HCT116 (cell line): ENCODE measurements around the gene SPATA12. TPM values are rescaled to one million over a fixed set of nuclear protein-coding genes. Genes with fewer than 3 reads are reported as not detected.

Source experiments
- ATAC-seq: fragments of 200-7000 bp; cut with Tn5 transposase; 2 replicates; pipeline ENCODE4 v1.9.1; 2020; ENCODE audit warnings: mild to moderate bottlenecking, moderate library complexity
- BruUV-seq: library from RNA; stranded (reverse); fragments of 400-500 nt; replicated peaks from 2 replicates; lab custom pipeline; 2021; lab: Mats Ljungman, UMichigan
- CTCF ChIA-PET: fragments of 300-600 bp; sonication (Branson Sonifier 250); formaldehyde crosslinking; loops from one replicate; lab custom pipeline; 2021; ENCODE audit warnings: antibody characterized with exemption; lab: Charles Lee
- POLR2A ChIA-PET: fragments of 300-600, 350-600 bp; sonication (Branson Sonifier 250); formaldehyde crosslinking; loops from one replicate; lab custom pipeline; 2021; ENCODE audit warnings: antibody characterized with exemption; lab: Charles Lee
- RAD21 ChIA-PET, 2 experiments: fragments of 300-600 bp; sonication (Branson Sonifier 250); formaldehyde crosslinking; loops; one replicate each; lab custom pipeline; 2023; ENCODE audit warnings: low total read pairs in 2 of 2; ENCODE audit not compliant: uncharacterized antibody in 2 of 2, unreplicated experiment in 2 of 2, low non-redundant PET in 1 of 2; lab: Charles Lee
- DNase-seq: peaks from one replicate; pipeline ENCODE4 v3.0.0-alpha.2; 2010; ENCODE audit warnings: low read depth, low spot score
- H2AFZ ChIP-seq: fragments of 200-600 bp; shearing (Covaris generic), sonication (generic); 2 replicates; pipeline ENCODE4 v1.6.1; 2017; ENCODE audit warnings: low read depth, mixed run types, mixed read lengths, antibody characterized with exemption, low read length; ENCODE audit not compliant: poor library complexity, severe bottlenecking
- H3K27ac ChIP-seq: 2 replicates; pipeline ENCODE4 v1.5.1; 2012; ENCODE audit warnings: low read depth, low read length
- H3K27me3 ChIP-seq: fragments of 200-600 bp; sonication (generic); 2 replicates; pipeline ENCODE4 v1.6.1; 2016; ENCODE audit warnings: mixed run types, low read length, mixed read lengths; ENCODE audit not compliant: insufficient read depth
- H3K36me3 ChIP-seq, 2 experiments: fragments of 200-500 bp in 1 of 2; fragments of 200-600 bp in 1 of 2; sonication (Bioruptor generic) in 1 of 2; sonication (generic) in 1 of 2; 2 replicates each; pipeline versions ENCODE4 v1.5.1 to v1.6.1; 2014 to 2016; ENCODE audit warnings: low read length in 2 of 2, inconsistent platforms in 1 of 2, mixed read lengths in 1 of 2, mixed run types in 1 of 2; ENCODE audit not compliant: insufficient read depth in 2 of 2, control insufficient read depth in 1 of 2
- H3K4me1 ChIP-seq, 2 experiments: fragments of 200-600 bp in 1 of 2; sonication (generic) in 1 of 2; 2 replicates each; pipeline versions ENCODE4 v1.5.1 to v1.6.1; 2012 to 2017; ENCODE audit warnings: low read length in 2 of 2, inconsistent platforms in 1 of 2, mild to moderate bottlenecking in 1 of 2, mixed read lengths in 1 of 2, mixed run types in 1 of 2, moderate library complexity in 1 of 2; ENCODE audit not compliant: insufficient read depth in 2 of 2, control insufficient read depth in 1 of 2
- H3K4me2 ChIP-seq: fragments of 200-600 bp; sonication (generic); 2 replicates; pipeline ENCODE4 v1.6.1; 2017; ENCODE audit warnings: mixed run types, low read length, mixed read lengths
- H3K4me3 ChIP-seq, 2 experiments: fragments of 200-600 bp in 1 of 2; sonication (generic) in 1 of 2; replicated peaks in 1 of 2; 2 replicates each; pipeline ENCODE4 v1.5.1; 2011 to 2016; ENCODE audit warnings: low read length in 2 of 2, control low read depth in 1 of 2, low read depth in 1 of 2, mild to moderate bottlenecking in 1 of 2, mixed read lengths in 1 of 2, mixed run types in 1 of 2
- H3K79me2 ChIP-seq: fragments of 200-600 bp; sonication (generic); 2 replicates; pipeline ENCODE4 v1.6.1; 2017; ENCODE audit warnings: mild to moderate bottlenecking, mixed run types, low read length, moderate library complexity, mixed read lengths; ENCODE audit not compliant: insufficient read depth
- H3K9ac ChIP-seq: fragments of 200-600 bp; sonication (generic); 2 replicates; pipeline ENCODE4 v1.6.1; 2016; ENCODE audit warnings: low read length, mixed read lengths
- H3K9me2 ChIP-seq: fragments of 200-600 bp; sonication (generic), shearing (Covaris generic); 2 replicates; pipeline ENCODE4 v1.6.1; 2017; ENCODE audit warnings: mixed run types, mild to moderate bottlenecking, moderate library complexity; ENCODE audit not compliant: insufficient read depth
- H3K9me3 ChIP-seq, 2 experiments: fragments of 200-500 bp in 1 of 2; fragments of 200-600 bp in 1 of 2; sonication (Bioruptor generic) in 1 of 2; sonication (generic) in 1 of 2; 2 replicates each; pipeline ENCODE4 v1.6.1; 2014 to 2017; ENCODE audit warnings: low read length in 2 of 2, mixed read lengths in 2 of 2, inconsistent platforms in 1 of 2, low read depth in 1 of 2, mild to moderate bottlenecking in 1 of 2, mixed run types in 1 of 2, moderate library complexity in 1 of 2; ENCODE audit not compliant: control insufficient read depth in 1 of 2, insufficient read depth in 1 of 2
- H4K20me1 ChIP-seq: fragments of 200-600 bp; sonication (generic), shearing (Covaris generic); 2 replicates; pipeline ENCODE4 v1.6.1; 2017; ENCODE audit warnings: mixed run types, mild to moderate bottlenecking, moderate library complexity; ENCODE audit not compliant: insufficient read depth
- ATF3 ChIP-seq: IDR thresholded peaks from 2 replicates; pipeline ENCODE4 v1.6.1; 2012
- CBX3 ChIP-seq: IDR thresholded peaks from 2 replicates; pipeline ENCODE4 v1.6.1; 2012; ENCODE audit warnings: low read depth
- CEBPB ChIP-seq: IDR thresholded peaks from 2 replicates; pipeline ENCODE4 v1.6.1; 2012; ENCODE audit warnings: low read depth
- EGR1 ChIP-seq: IDR thresholded peaks from 2 replicates; pipeline ENCODE4 v1.6.1; 2012; ENCODE audit warnings: low read depth
- ELF1 ChIP-seq: IDR thresholded peaks from 2 replicates; pipeline ENCODE4 v1.6.1; 2012; ENCODE audit warnings: low read depth, borderline replicate concordance
- EZH2phosphoT487 ChIP-seq: fragments of 200-600 bp; IDR thresholded peaks from 2 replicates; pipeline ENCODE4 v1.6.1; 2018; ENCODE audit warnings: antibody characterized with exemption, borderline replicate concordance
- FOSL1 ChIP-seq: IDR thresholded peaks from 2 replicates; pipeline ENCODE4 v1.6.1; 2012; ENCODE audit warnings: low read depth
- JUND ChIP-seq: IDR thresholded peaks from 2 replicates; pipeline ENCODE4 v1.6.1; 2012
- MAX ChIP-seq: IDR thresholded peaks from 2 replicates; pipeline ENCODE4 v1.6.1; 2012
- POLR2AphosphoS5 ChIP-seq: IDR thresholded peaks from 2 replicates; pipeline ENCODE4 v1.6.1; 2011; ENCODE audit warnings: mild to moderate bottlenecking, low read depth, low read length, moderate library complexity
- RAD21 ChIP-seq: IDR thresholded peaks from 2 replicates; pipeline ENCODE4 v1.6.1; 2012; ENCODE audit warnings: low read depth, mild to moderate bottlenecking
- REST ChIP-seq: IDR thresholded peaks from 2 replicates; pipeline ENCODE4 v1.6.1; 2012; ENCODE audit warnings: low read depth
- SP1 ChIP-seq: IDR thresholded peaks from 2 replicates; pipeline ENCODE4 v1.6.1; 2012; ENCODE audit warnings: low read depth
- SRF ChIP-seq: IDR thresholded peaks from 2 replicates; pipeline ENCODE4 v1.6.1; 2012; ENCODE audit warnings: low read depth
- TCF7L2 ChIP-seq: IDR thresholded peaks from 2 replicates; pipeline ENCODE4 v1.7.0; 2011; ENCODE audit warnings: borderline replicate concordance, inconsistent platforms; ENCODE audit not compliant: insufficient read depth, insufficient read length; ENCODE audit errors: extremely low read depth
- YY1 ChIP-seq: IDR thresholded peaks from 2 replicates; pipeline ENCODE4 v1.6.1; 2011; ENCODE audit warnings: low read length, low read depth, moderate library complexity, mild to moderate bottlenecking; ENCODE audit not compliant: insufficient replicate concordance; ENCODE audit errors: extremely low read depth
- ZBTB33 ChIP-seq: IDR thresholded peaks from 2 replicates; pipeline ENCODE4 v1.6.1; 2011; ENCODE audit warnings: mild to moderate bottlenecking, low read length, moderate library complexity; ENCODE audit not compliant: insufficient replicate concordance; ENCODE audit errors: extremely low read depth
- ZFX ChIP-seq: fragments of 450-650 bp; IDR thresholded peaks from 2 replicates; pipeline ENCODE4 v1.6.1; 2017
- ZNF274 ChIP-seq: fragments of 200-500 bp; sonication (Bioruptor generic); IDR thresholded peaks from 2 replicates; pipeline ENCODE4 v1.6.1; 2014; ENCODE audit warnings: mild to moderate bottlenecking, low read depth, low read length, inconsistent platforms
- intact Hi-C: fragments of 100-400 bp; cut with micrococcal nuclease; formaldehyde crosslinking; loops from 2 replicates; pipeline ENCODE4 v1.10.0; 2022
- total RNA-seq: library from RNA; stranded (reverse); gene quantifications from one replicate; pipeline ENCODE4 v1.2.1, GENCODE V29; 2021; ENCODE audit not compliant: unreplicated experiment

The SPATA12 gene
- total RNA-seq, 1 experiment from 2014 or later: 0.22 TPM

GRCh38 chr3:57025237-57025636, 35.2 kb upstream of the SPATA12 start:
- CTCF ChIA-PET: no interaction called here
- H3K9me3 ChIP-seq: no peaks in the 10 kb centered on the region
- H3K27me3 ChIP-seq: no peaks in the 10 kb centered on the region
- POLR2A ChIA-PET: no interaction called here
- H3K79me2 ChIP-seq: no peaks in the 10 kb centered on the region
- no peaks in the 10 kb centered on the region for H3K36me3 ChIP-seq
- H2AFZ ChIP-seq: no peak overlapping the region
- intact Hi-C loops: no loop called here
- H3K4me2 ChIP-seq: no peak overlapping the region
- no peak overlapping the region for H3K27ac ChIP-seq
- RAD21 ChIA-PET: no interaction called here
- H4K20me1 ChIP-seq: no peaks in the 10 kb centered on the region
- DNase-seq: no peak
- no TSS peak for BruUV-seq
- H3K4me3 ChIP-seq: no peak overlapping the region
- no peak for TF ChIP-seq ZFX
- no peak for TF ChIP-seq CBX3
- TF ChIP-seq ZNF274: no peak
- no peak for TF ChIP-seq EGR1
- TF ChIP-seq EZH2phosphoT487: no peak
- TF ChIP-seq ELF1: no peak
- no peak for TF ChIP-seq ZBTB33
- no peak for TF ChIP-seq ATF3
- no peak for TF ChIP-seq REST
- no peak for TF ChIP-seq FOSL1
- no peak for TF ChIP-seq SP1
- TF ChIP-seq POLR2AphosphoS5: no peak
- no peak for TF ChIP-seq SRF
- TF ChIP-seq YY1: no peak
- TF ChIP-seq TCF7L2: no peak
- no peak for TF ChIP-seq JUND
- no peak for TF ChIP-seq MAX
- TF ChIP-seq RAD21: no peak
- TF ChIP-seq CEBPB: no peak
- TF ChIP-seq, all 23 proteins: peak for 0
- H3K9me2 ChIP-seq: no peaks in the 10 kb centered on the region
- no peak overlapping the region for H3K9ac ChIP-seq
- peaks cover 0 to 4% of the 10 kb centered on the region in 2 experiments; a peak in 2 of 4 replicates for H3K4me1 ChIP-seq
- no peak for ATAC-seq
